ENCODE data around the gene ITFG2. TPM values are rescaled to one million over a fixed set of nuclear protein-coding genes. Genes with fewer than 3 reads are reported as not detected.

ITFG2 gene
- total and polyA plus RNA-seq, 9 of the 15 experiments (the other 6 are each of a cell fraction or from before 2014, with no cell fraction given) = 15.0 to 22.8 (median 19.4) TPM

GRCh38 chr12:2813214-2814185 is 1.0 kb downstream of the ITFG2 start (continued):
- TF ChIP-seq RAD21 (CRISPR knock-in tag; conservative IDR thresholded peaks at IDR 0.05 in 1 of 2, IDR thresholded peaks at IDR 0.05 in 1 of 2) = peak in 1 of 2 experiments; percentile 66; a peak in 3 of 4 replicates
- TF ChIP-seq SIN3A (IDR thresholded peaks at IDR 0.05; ENCODE audit: borderline replicate concordance in 2 of 2, control insufficient read depth in 1 of 2, low read depth in 2 of 2, low read length in 2 of 2) = peak in 1 of 2 experiments; percentile 23; a peak in 1 of 4 replicates
- TF ChIP-seq ZNF121 (CRISPR knock-in tag; conservative IDR thresholded peaks at IDR 0.05) = peak; percentile 91
- TF ChIP-seq, protein P1, sequence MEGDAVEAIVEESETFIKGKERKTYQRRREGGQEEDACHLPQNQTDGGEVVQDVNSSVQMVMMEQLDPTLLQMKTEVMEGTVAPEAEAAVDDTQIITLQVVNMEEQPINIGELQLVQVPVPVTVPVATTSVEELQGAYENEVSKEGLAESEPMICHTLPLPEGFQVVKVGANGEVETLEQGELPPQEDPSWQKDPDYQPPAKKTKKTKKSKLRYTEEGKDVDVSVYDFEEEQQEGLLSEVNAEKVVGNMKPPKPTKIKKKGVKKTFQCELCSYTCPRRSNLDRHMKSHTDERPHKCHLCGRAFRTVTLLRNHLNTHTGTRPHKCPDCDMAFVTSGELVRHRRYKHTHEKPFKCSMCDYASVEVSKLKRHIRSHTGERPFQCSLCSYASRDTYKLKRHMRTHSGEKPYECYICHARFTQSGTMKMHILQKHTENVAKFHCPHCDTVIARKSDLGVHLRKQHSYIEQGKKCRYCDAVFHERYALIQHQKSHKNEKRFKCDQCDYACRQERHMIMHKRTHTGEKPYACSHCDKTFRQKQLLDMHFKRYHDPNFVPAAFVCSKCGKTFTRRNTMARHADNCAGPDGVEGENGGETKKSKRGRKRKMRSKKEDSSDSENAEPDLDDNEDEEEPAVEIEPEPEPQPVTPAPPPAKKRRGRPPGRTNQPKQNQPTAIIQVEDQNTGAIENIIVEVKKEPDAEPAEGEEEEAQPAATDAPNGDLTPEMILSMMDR (IDR thresholded peaks at IDR 0.05 in 2 of 3, conservative IDR thresholded peaks at IDR 0.05 in 1 of 3; ENCODE audit: insufficient read depth in 2 of 3, low read depth in 1 of 3, low read length in 3 of 3) = peak; percentile 64 to 72 (median 68)
- peak in 1 of 2 experiments; percentile 78; a peak in 2 of 4 replicates for TF ChIP-seq SRF (CRISPR knock-in tag; IDR thresholded peaks at IDR 0.05)
- no peak for TF ChIP-seq KLF10 (CRISPR knock-in tag; IDR thresholded peaks at IDR 0.05)
- 0 out of 2 replicates have a peak, but pooled peaks have one; percentile 15 for TF ChIP-seq SMARCA4 (IDR thresholded peaks at IDR 0.05)
- TF ChIP-seq, protein P2, sequence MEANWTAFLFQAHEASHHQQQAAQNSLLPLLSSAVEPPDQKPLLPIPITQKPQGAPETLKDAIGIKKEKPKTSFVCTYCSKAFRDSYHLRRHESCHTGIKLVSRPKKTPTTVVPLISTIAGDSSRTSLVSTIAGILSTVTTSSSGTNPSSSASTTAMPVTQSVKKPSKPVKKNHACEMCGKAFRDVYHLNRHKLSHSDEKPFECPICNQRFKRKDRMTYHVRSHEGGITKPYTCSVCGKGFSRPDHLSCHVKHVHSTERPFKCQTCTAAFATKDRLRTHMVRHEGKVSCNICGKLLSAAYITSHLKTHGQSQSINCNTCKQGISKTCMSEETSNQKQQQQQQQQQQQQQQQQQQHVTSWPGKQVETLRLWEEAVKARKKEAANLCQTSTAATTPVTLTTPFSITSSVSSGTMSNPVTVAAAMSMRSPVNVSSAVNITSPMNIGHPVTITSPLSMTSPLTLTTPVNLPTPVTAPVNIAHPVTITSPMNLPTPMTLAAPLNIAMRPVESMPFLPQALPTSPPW (CRISPR knock-in tag; IDR thresholded peaks at IDR 0.05) = 0 out of 2 replicates have a peak, but pooled peaks have one; percentile 2
- no peak for TF ChIP-seq HLTF (IDR thresholded peaks at IDR 0.05)

Data from K562 (cell line).